Measurements from ENCODE around the gene ATXN10. TPM values are rescaled to one million over a fixed set of nuclear protein-coding genes. Genes with fewer than 3 reads are reported as not detected.

Gene ATXN10
- total and polyA plus RNA-seq, 2 of the 8 experiments (the other 6 are each of a cell fraction or from before 2014, with no cell fraction given), result 134 to 210 TPM

GRCh38 chr22:45833613-45834012 is 162.0 kb downstream of the ATXN10 start:
- Histone ChIP-seq H2BK120ac (replicated peaks; ENCODE audit: low read depth, low read length) (no peak overlapping the region), H2BK5ac (ENCODE audit: low read depth, low read length) (no peak overlapping the region), H4K91ac (replicated peaks; ENCODE audit: insufficient read length, low read length) (no peak overlapping the region), H3K4ac (replicated peaks; ENCODE audit: insufficient read length, low read depth, low read length) (no peak overlapping the region), H3K27me3 (replicated peaks in 1 of 4; ENCODE audit: control insufficient read depth in 3 of 4, extremely low read depth in 1 of 4, insufficient read depth in 3 of 4, low read length in 3 of 4) (no peaks in the 10 kb centered on the region), H4K8ac (ENCODE audit: extremely low read depth, insufficient read depth, low read length) (no peak overlapping the region), H3K79me1 (ENCODE audit: low read depth, low read length) (no peaks in the 10 kb centered on the region), H2BK20ac (ENCODE audit: low read length) (no peak overlapping the region), H3K79me2 (ENCODE audit: control insufficient read depth in 1 of 2, insufficient read depth in 2 of 2, low read length in 2 of 2) (no peaks in the 10 kb centered on the region), H3K23ac (ENCODE audit: insufficient read length) (no peak overlapping the region), H2AK5ac (ENCODE audit: low read depth, low read length) (no peak overlapping the region), H3K18ac (ENCODE audit: extremely low read depth, low read length) (no peak overlapping the region), H2BK15ac (ENCODE audit: low read length) (no peak overlapping the region), H3K4me2 (ENCODE audit: insufficient read depth in 1 of 2, low read depth in 2 of 2, low read length in 2 of 2) (no peak overlapping the region), H3K14ac (ENCODE audit: insufficient read length) (no peak overlapping the region), H3K9ac (replicated peaks in 1 of 4; ENCODE audit: extremely low read depth in 1 of 4, low read depth in 3 of 4, low read length in 3 of 4) (no peak overlapping the region), H3K9me3 (ENCODE audit: insufficient read depth in 2 of 2, low read depth in 1 of 2, low read length in 1 of 2) (no peaks in the 10 kb centered on the region), H3K36me3 (ENCODE audit: control insufficient read depth in 2 of 4, insufficient read depth in 4 of 4, low read length in 3 of 4) (peaks cover 0 to 10% (median 0%) of the 10 kb centered on the region in 4 experiments; a peak in 2 of 8 replicates), H3K56ac (replicated peaks; ENCODE audit: insufficient read length, low read depth, low read length) (no peak overlapping the region), H2BK12ac (ENCODE audit: low read depth, low read length) (no peak overlapping the region), H3K4me3 (ENCODE audit: extremely low read depth in 1 of 4, insufficient read depth in 2 of 4, low read depth in 3 of 4, low read length in 4 of 4) (no peak overlapping the region), H4K20me1 (replicated peaks in 1 of 2; ENCODE audit: control insufficient read depth in 1 of 2, insufficient read depth in 2 of 2, low read length in 2 of 2) (peaks cover 4 to 6% of the 10 kb centered on the region in 2 experiments), H3K4me1 (replicated peaks in 1 of 4; ENCODE audit: control insufficient read depth in 3 of 4, insufficient read depth in 4 of 4, low read length in 3 of 4) (peaks cover 0 to 5% (median 0%) of the 10 kb centered on the region in 4 experiments; a peak in 1 of 7 replicates), H2AFZ (ENCODE audit: low read length) (no peak overlapping the region), H4K5ac (ENCODE audit: insufficient read length, low read depth, low read length) (no peak overlapping the region), H3K23me2 (ENCODE audit: low read depth, low read length) (no peaks in the 10 kb centered on the region), H3K27ac (ENCODE audit: low read depth, low read length) (no peak overlapping the region)
- FAIRE-seq (no peak), DNase-seq (ENCODE audit: low read depth in 1 of 2, low spot score in 2 of 2) (no peak)
- ChIA-PET CTCF (ENCODE audit: partially characterized antibody) (interaction anchor here (0.7 to 3.1 kb wide), 6 partner anchors 8 to 186 kb away, joined by 3 to 13 read pairs (median 4); no protein-coding TSS in a partner anchor), POLR2A (ENCODE audit: partially characterized antibody) (interaction anchor here (1.0 kb wide), 1 partner anchor 13 kb away, joined by 3 read pairs; no protein-coding TSS in a partner anchor)
- 89% methylated on average over 14 of the region's 14 CpGs; no CpG with 5 or more reads in 1 of the 2 experiments for WGBS, 2 experiments (ENCODE audit: extremely low coverage in 1 of 2, insufficient coverage in 1 of 2, insufficient read length in 1 of 2, insufficient replicate concordance in 2 of 2, low coverage in 1 of 2, low lambda C conversion rate in 2 of 2, missing lambda C conversion rate in 1 of 2)
- no peak for TF ChIP-seq BRCA1 (IDR thresholded peaks at IDR 0.05; ENCODE audit: low read depth, low read length)

Measured in H1 (cell line).